IPS-15b (cell line): Measurements from ENCODE around the gene FRMD4B.
"Not testable (repeated sequence)": the region's sequence is repeated elsewhere in the genome, so short reads cannot be mapped to it uniquely, and the experiment has no call there.

Experiments used
- H3K27me3 ChIP-seq: one replicate; pipeline ENCODE4 v1.6.1; 2013; ENCODE audit warnings: low read length; ENCODE audit not compliant: control insufficient read depth, insufficient read depth
- H3K36me3 ChIP-seq: one replicate; pipeline ENCODE4 v1.6.1; 2013; ENCODE audit warnings: low read length; ENCODE audit not compliant: control insufficient read depth, insufficient read depth
- H3K4me1 ChIP-seq: one replicate; pipeline ENCODE4 v1.6.1; 2013; ENCODE audit warnings: mild to moderate bottlenecking, low read length; ENCODE audit not compliant: control insufficient read depth, insufficient read depth
- H3K4me3 ChIP-seq: one replicate; pipeline ENCODE4 v1.5.1; 2013; ENCODE audit warnings: low read depth, low read length
- H3K9ac ChIP-seq: one replicate; pipeline ENCODE4 v1.6.1; 2013; ENCODE audit warnings: low read depth, mild to moderate bottlenecking, low read length
- H3K9me3 ChIP-seq: one replicate; pipeline ENCODE4 v1.6.1; 2013; ENCODE audit warnings: mild to moderate bottlenecking, low read length; ENCODE audit not compliant: control insufficient read depth, insufficient read depth

Gene FRMD4B

DNA sequence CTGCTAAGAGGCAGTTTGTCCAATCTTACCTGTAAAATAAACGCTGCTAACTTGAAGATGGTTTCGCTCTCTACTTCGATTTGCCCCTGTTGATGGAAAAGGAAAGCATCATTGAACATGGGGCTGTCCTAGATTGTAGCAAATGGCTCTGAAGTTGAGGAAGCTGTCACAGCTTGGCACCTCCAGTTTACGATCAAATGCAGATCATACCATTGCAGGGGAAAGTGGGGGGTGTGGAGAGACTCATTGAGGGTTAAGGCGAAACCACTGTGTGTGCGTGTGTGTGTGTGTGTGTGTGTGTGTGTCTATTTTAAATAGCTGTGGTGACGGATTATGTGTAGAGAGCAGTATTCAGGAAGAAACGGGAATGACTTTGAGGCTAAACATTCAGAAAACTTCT is 135.9 kb downstream of the FRMD4B start:
- peaks cover 17% of the 10 kb centered on the region for H3K4me1 ChIP-seq
- no peaks in the 10 kb centered on the region for H3K9me3 ChIP-seq
- H3K36me3 ChIP-seq, result no peaks in the 10 kb centered on the region
- peaks cover 37% of the 10 kb centered on the region for H3K27me3 ChIP-seq
- peak overlapping the region; percentile 4 for H3K4me3 ChIP-seq
- no peak overlapping the region for H3K9ac ChIP-seq

- Histone ChIP-seq H3K27me3 (peaks cover 37% of the 10 kb centered on the region), H3K9ac (no peak overlapping the region), H3K9me3 (no peaks in the 10 kb centered on the region), H3K4me1 (peaks cover 17% of the 10 kb centered on the region), H3K4me3 (no peak overlapping the region), H3K36me3 (no peaks in the 10 kb centered on the region)
These were observed 136.9 kb downstream of the FRMD4B start for GRCh38 chr3:69249001-69249400.

DNA sequence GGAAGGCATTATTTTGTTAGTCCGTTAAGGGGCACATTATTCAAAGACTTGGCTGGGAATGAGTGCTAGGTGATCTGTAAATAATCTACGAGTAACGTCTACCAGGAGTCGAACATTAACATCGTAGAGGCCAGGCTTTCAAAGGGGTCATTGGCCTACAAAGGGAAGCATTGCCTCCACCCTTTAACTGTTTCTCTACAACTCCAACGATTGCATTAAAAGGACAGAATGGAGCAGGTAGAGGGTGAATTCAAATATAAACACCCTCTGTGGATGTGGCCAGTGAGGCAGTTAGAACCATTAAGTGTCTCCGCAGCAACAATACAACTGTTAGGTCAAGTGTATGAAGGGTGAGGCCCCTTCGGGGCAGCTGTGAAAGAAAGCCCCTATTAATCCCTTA is 137.5 kb downstream of the FRMD4B start:
- Histone ChIP-seq H3K9ac (no peak overlapping the region), H3K36me3 (no peaks in the 10 kb centered on the region), H3K4me3 (no peak overlapping the region), H3K4me1 (peaks cover 19% of the 10 kb centered on the region), H3K27me3 (peaks cover 37% of the 10 kb centered on the region), H3K9me3 (no peaks in the 10 kb centered on the region)

GRCh38 chr3:69246612-69247011 is 139.3 kb downstream of the FRMD4B start:
- Histone ChIP-seq H3K9ac (no peak overlapping the region), H3K36me3 (no peaks in the 10 kb centered on the region), H3K9me3 (no peaks in the 10 kb centered on the region), H3K4me3 (no peak overlapping the region), H3K27me3 (peaks cover 34% of the 10 kb centered on the region), H3K4me1 (peaks cover 22% of the 10 kb centered on the region)

DNA sequence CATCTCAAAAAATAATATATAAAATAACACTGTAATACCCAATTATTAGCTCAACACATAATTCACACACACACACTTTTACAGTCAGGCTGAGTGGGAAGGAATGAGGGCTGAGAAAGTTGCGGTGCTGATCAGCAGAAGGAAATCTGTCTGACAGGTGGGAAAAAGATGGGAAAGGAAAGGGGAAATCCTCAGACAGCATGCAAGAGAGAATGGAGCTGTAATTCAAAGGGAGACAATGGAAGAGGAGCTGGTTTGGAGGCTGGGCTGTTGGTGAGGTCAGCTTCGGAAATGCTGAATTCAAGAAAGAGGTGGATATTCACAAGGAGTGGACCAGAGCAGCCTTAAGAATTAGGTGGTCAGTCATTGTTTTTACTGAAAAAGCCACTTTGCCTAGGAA is 141.8 kb downstream of the FRMD4B start:
- no peaks in the 10 kb centered on the region for H3K9me3 ChIP-seq
- H3K27me3 ChIP-seq, result peaks cover 21% of the 10 kb centered on the region
- H3K36me3 ChIP-seq, result no peaks in the 10 kb centered on the region
- H3K4me3 ChIP-seq, result no peak overlapping the region
- H3K9ac ChIP-seq, result no peak overlapping the region
- H3K4me1 ChIP-seq, result peaks cover 26% of the 10 kb centered on the region

DNA sequence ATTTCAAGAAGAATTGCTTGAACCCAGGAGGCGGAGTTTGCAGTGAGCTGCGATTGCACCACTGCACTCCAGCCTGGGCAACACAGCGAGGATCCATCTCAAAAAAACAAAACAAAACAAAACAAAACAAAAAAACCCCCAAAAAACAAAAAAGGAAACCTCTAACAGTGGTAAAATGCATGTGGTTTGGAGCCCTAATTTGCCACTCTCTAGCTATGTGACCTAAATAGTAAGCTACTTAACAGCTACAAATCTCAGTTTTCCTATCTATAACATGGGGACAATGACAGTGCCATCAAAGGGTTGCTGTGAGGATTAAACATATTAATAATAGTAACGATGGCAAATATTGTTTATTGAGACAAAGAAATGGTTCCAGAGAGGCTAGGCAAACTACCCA is 144.1 kb downstream of the FRMD4B start:
- H3K36me3 ChIP-seq, result no peaks in the 10 kb centered on the region
- peaks cover 19% of the 10 kb centered on the region for H3K4me1 ChIP-seq
- H3K4me3 ChIP-seq, result no peak overlapping the region
- H3K9me3 ChIP-seq, result no peaks in the 10 kb centered on the region
- peaks cover 5% of the 10 kb centered on the region for H3K27me3 ChIP-seq
- H3K9ac ChIP-seq, result no peak overlapping the region

- Histone ChIP-seq H3K9ac (no peak overlapping the region), H3K36me3 (no peaks in the 10 kb centered on the region), H3K4me3 (no peak overlapping the region), H3K27me3 (no peaks in the 10 kb centered on the region), H3K9me3 (no peaks in the 10 kb centered on the region), H3K4me1 (peaks cover 23% of the 10 kb centered on the region)
These were observed 145.0 kb downstream of the FRMD4B start for GRCh38 chr3:69240651-69241568.

GRCh38 chr3:69239063-69239462 is 146.8 kb downstream of the FRMD4B start:
- Histone ChIP-seq H3K27me3 (no peaks in the 10 kb centered on the region), H3K9ac (no peak overlapping the region), H3K4me3 (no peak overlapping the region), H3K9me3 (no peaks in the 10 kb centered on the region), H3K4me1 (peaks cover 23% of the 10 kb centered on the region), H3K36me3 (no peaks in the 10 kb centered on the region)

- H3K27me3 ChIP-seq, result no peaks in the 10 kb centered on the region
- peaks cover 18% of the 10 kb centered on the region for H3K4me1 ChIP-seq
- no peaks in the 10 kb centered on the region for H3K9me3 ChIP-seq
- H3K36me3 ChIP-seq, result no peaks in the 10 kb centered on the region
- no peak overlapping the region for H3K9ac ChIP-seq
- no peak overlapping the region for H3K4me3 ChIP-seq
These were observed 148.8 kb downstream of the FRMD4B start for GRCh38 chr3:69236812-69237707.

GRCh38 chr3:69235882-69236281 is 150.0 kb downstream of the FRMD4B start:
- Histone ChIP-seq H3K4me3 (no peak overlapping the region), H3K9me3 (no peaks in the 10 kb centered on the region), H3K27me3 (no peaks in the 10 kb centered on the region), H3K36me3 (no peaks in the 10 kb centered on the region), H3K9ac (no peak overlapping the region), H3K4me1 (peaks cover 11% of the 10 kb centered on the region)

GRCh38 chr3:69235227-69235626 is 150.7 kb downstream of the FRMD4B start:
- not testable (repeated sequence) for H3K27me3 ChIP-seq, H3K9me3 ChIP-seq, H3K4me3 ChIP-seq, H3K9ac ChIP-seq, H3K4me1 ChIP-seq, H3K36me3 ChIP-seq
